HCT116 (cell line): ENCODE data around the gene TNFRSF1A. TPM values are rescaled to one million over a fixed set of nuclear protein-coding genes. Genes with fewer than 3 reads are reported as not detected.

Experiments
- ATAC-seq: fragments of 200-7000 bp; cut with Tn5 transposase; 2 replicates; pipeline ENCODE4 v1.9.1; 2020; ENCODE audit warnings: mild to moderate bottlenecking, moderate library complexity
- BruUV-seq: library from RNA; stranded (reverse); fragments of 400-500 nt; replicated peaks from 2 replicates; lab custom pipeline; 2021; lab: Mats Ljungman, UMichigan
- CTCF ChIA-PET: fragments of 300-600 bp; sonication (Branson Sonifier 250); formaldehyde crosslinking; loops from one replicate; lab custom pipeline; 2021; ENCODE audit warnings: antibody characterized with exemption; lab: Charles Lee
- POLR2A ChIA-PET: fragments of 300-600, 350-600 bp; sonication (Branson Sonifier 250); formaldehyde crosslinking; loops from one replicate; lab custom pipeline; 2021; ENCODE audit warnings: antibody characterized with exemption; lab: Charles Lee
- RAD21 ChIA-PET, 2 experiments: fragments of 300-600 bp; sonication (Branson Sonifier 250); formaldehyde crosslinking; loops; one replicate each; lab custom pipeline; 2023; ENCODE audit warnings: low total read pairs in 2 of 2; ENCODE audit not compliant: uncharacterized antibody in 2 of 2, unreplicated experiment in 2 of 2, low non-redundant PET in 1 of 2; lab: Charles Lee
- DNase-seq: peaks from one replicate; pipeline ENCODE4 v3.0.0-alpha.2; 2010; ENCODE audit warnings: low read depth, low spot score
- H2AFZ ChIP-seq: fragments of 200-600 bp; shearing (Covaris generic), sonication (generic); 2 replicates; pipeline ENCODE4 v1.6.1; 2017; ENCODE audit warnings: low read depth, mixed run types, mixed read lengths, antibody characterized with exemption, low read length; ENCODE audit not compliant: poor library complexity, severe bottlenecking
- H3K27ac ChIP-seq: 2 replicates; pipeline ENCODE4 v1.5.1; 2012; ENCODE audit warnings: low read depth, low read length
- H3K27me3 ChIP-seq: fragments of 200-600 bp; sonication (generic); 2 replicates; pipeline ENCODE4 v1.6.1; 2016; ENCODE audit warnings: mixed run types, low read length, mixed read lengths; ENCODE audit not compliant: insufficient read depth
- H3K36me3 ChIP-seq, 2 experiments: fragments of 200-500 bp in 1 of 2; fragments of 200-600 bp in 1 of 2; sonication (Bioruptor generic) in 1 of 2; sonication (generic) in 1 of 2; 2 replicates each; pipeline versions ENCODE4 v1.5.1 to v1.6.1; 2014 to 2016; ENCODE audit warnings: low read length in 2 of 2, inconsistent platforms in 1 of 2, mixed read lengths in 1 of 2, mixed run types in 1 of 2; ENCODE audit not compliant: insufficient read depth in 2 of 2, control insufficient read depth in 1 of 2
- H3K4me1 ChIP-seq, 2 experiments: fragments of 200-600 bp in 1 of 2; sonication (generic) in 1 of 2; 2 replicates each; pipeline versions ENCODE4 v1.5.1 to v1.6.1; 2012 to 2017; ENCODE audit warnings: low read length in 2 of 2, inconsistent platforms in 1 of 2, mild to moderate bottlenecking in 1 of 2, mixed read lengths in 1 of 2, mixed run types in 1 of 2, moderate library complexity in 1 of 2; ENCODE audit not compliant: insufficient read depth in 2 of 2, control insufficient read depth in 1 of 2
- H3K4me2 ChIP-seq: fragments of 200-600 bp; sonication (generic); 2 replicates; pipeline ENCODE4 v1.6.1; 2017; ENCODE audit warnings: mixed run types, low read length, mixed read lengths
- H3K4me3 ChIP-seq, 2 experiments: fragments of 200-600 bp in 1 of 2; sonication (generic) in 1 of 2; replicated peaks in 1 of 2; 2 replicates each; pipeline ENCODE4 v1.5.1; 2011 to 2016; ENCODE audit warnings: low read length in 2 of 2, control low read depth in 1 of 2, low read depth in 1 of 2, mild to moderate bottlenecking in 1 of 2, mixed read lengths in 1 of 2, mixed run types in 1 of 2
- H3K79me2 ChIP-seq: fragments of 200-600 bp; sonication (generic); 2 replicates; pipeline ENCODE4 v1.6.1; 2017; ENCODE audit warnings: mild to moderate bottlenecking, mixed run types, low read length, moderate library complexity, mixed read lengths; ENCODE audit not compliant: insufficient read depth
- H3K9ac ChIP-seq: fragments of 200-600 bp; sonication (generic); 2 replicates; pipeline ENCODE4 v1.6.1; 2016; ENCODE audit warnings: low read length, mixed read lengths
- H3K9me2 ChIP-seq: fragments of 200-600 bp; sonication (generic), shearing (Covaris generic); 2 replicates; pipeline ENCODE4 v1.6.1; 2017; ENCODE audit warnings: mixed run types, mild to moderate bottlenecking, moderate library complexity; ENCODE audit not compliant: insufficient read depth
- H3K9me3 ChIP-seq, 2 experiments: fragments of 200-500 bp in 1 of 2; fragments of 200-600 bp in 1 of 2; sonication (Bioruptor generic) in 1 of 2; sonication (generic) in 1 of 2; 2 replicates each; pipeline ENCODE4 v1.6.1; 2014 to 2017; ENCODE audit warnings: low read length in 2 of 2, mixed read lengths in 2 of 2, inconsistent platforms in 1 of 2, low read depth in 1 of 2, mild to moderate bottlenecking in 1 of 2, mixed run types in 1 of 2, moderate library complexity in 1 of 2; ENCODE audit not compliant: control insufficient read depth in 1 of 2, insufficient read depth in 1 of 2
- H4K20me1 ChIP-seq: fragments of 200-600 bp; sonication (generic), shearing (Covaris generic); 2 replicates; pipeline ENCODE4 v1.6.1; 2017; ENCODE audit warnings: mixed run types, mild to moderate bottlenecking, moderate library complexity; ENCODE audit not compliant: insufficient read depth
- ATF3 ChIP-seq: IDR thresholded peaks from 2 replicates; pipeline ENCODE4 v1.6.1; 2012
- CBX3 ChIP-seq: IDR thresholded peaks from 2 replicates; pipeline ENCODE4 v1.6.1; 2012; ENCODE audit warnings: low read depth
- CEBPB ChIP-seq: IDR thresholded peaks from 2 replicates; pipeline ENCODE4 v1.6.1; 2012; ENCODE audit warnings: low read depth
- EGR1 ChIP-seq: IDR thresholded peaks from 2 replicates; pipeline ENCODE4 v1.6.1; 2012; ENCODE audit warnings: low read depth
- EZH2 ChIP-seq: fragments of 200-600 bp; sonication (generic); IDR thresholded peaks from 2 replicates; pipeline ENCODE4 v1.6.1; 2017; ENCODE audit warnings: antibody characterized with exemption, mixed run types
- FOSL1 ChIP-seq: IDR thresholded peaks from 2 replicates; pipeline ENCODE4 v1.6.1; 2012; ENCODE audit warnings: low read depth
- POLR2A ChIP-seq: IDR thresholded peaks from 2 replicates; pipeline ENCODE4 v1.7.0; 2011; ENCODE audit warnings: borderline replicate concordance; ENCODE audit not compliant: insufficient read depth, insufficient read length; ENCODE audit errors: extremely low read depth
- POLR2AphosphoS5 ChIP-seq: IDR thresholded peaks from 2 replicates; pipeline ENCODE4 v1.6.1; 2011; ENCODE audit warnings: mild to moderate bottlenecking, low read depth, low read length, moderate library complexity
- SP1 ChIP-seq: IDR thresholded peaks from 2 replicates; pipeline ENCODE4 v1.6.1; 2012; ENCODE audit warnings: low read depth
- SRF ChIP-seq: IDR thresholded peaks from 2 replicates; pipeline ENCODE4 v1.6.1; 2012; ENCODE audit warnings: low read depth
- TCF7L2 ChIP-seq: IDR thresholded peaks from 2 replicates; pipeline ENCODE4 v1.7.0; 2011; ENCODE audit warnings: borderline replicate concordance, inconsistent platforms; ENCODE audit not compliant: insufficient read depth, insufficient read length; ENCODE audit errors: extremely low read depth
- ZBTB33 ChIP-seq: IDR thresholded peaks from 2 replicates; pipeline ENCODE4 v1.6.1; 2011; ENCODE audit warnings: mild to moderate bottlenecking, low read length, moderate library complexity; ENCODE audit not compliant: insufficient replicate concordance; ENCODE audit errors: extremely low read depth
- ZNF274 ChIP-seq: fragments of 200-500 bp; sonication (Bioruptor generic); IDR thresholded peaks from 2 replicates; pipeline ENCODE4 v1.6.1; 2014; ENCODE audit warnings: mild to moderate bottlenecking, low read depth, low read length, inconsistent platforms
- intact Hi-C: fragments of 100-400 bp; cut with micrococcal nuclease; formaldehyde crosslinking; loops from 2 replicates; pipeline ENCODE4 v1.10.0; 2022
- total RNA-seq: library from RNA; stranded (reverse); gene quantifications from one replicate; pipeline ENCODE4 v1.2.1, GENCODE V29; 2021; ENCODE audit not compliant: unreplicated experiment

Gene TNFRSF1A
- total RNA-seq, 1 experiment from 2014 or later = 129 TPM

GRCh38 chr12:6321905-6322304, 20.0 kb downstream of the TNFRSF1A start (continued):
- TF ChIP-seq ZBTB33 (no peak), POLR2AphosphoS5 (no peak), TCF7L2 (no peak), SRF (no peak), CBX3 (no peak), SP1 (no peak)
- TF ChIP-seq, all 23 proteins: peak for 0

- ChIA-PET POLR2A (interaction anchor here (1.0 kb wide), 1 partner anchor 151 kb away, joined by 3 read pairs; the partner anchor contains the start of gene VAMP1), CTCF (no interaction called here), RAD21 (no interaction called here)
- Histone ChIP-seq H3K4me1 (peaks cover 12 to 19% of the 10 kb centered on the region in 2 experiments), H3K9me2 (no peaks in the 10 kb centered on the region), H4K20me1 (no peaks in the 10 kb centered on the region), H3K9me3 (no peaks in the 10 kb centered on the region), H3K27me3 (no peaks in the 10 kb centered on the region), H3K27ac (no peak overlapping the region), H3K79me2 (no peaks in the 10 kb centered on the region), H3K4me3 (no peak overlapping the region), H3K4me2 (no peak overlapping the region), H3K36me3 (peaks cover 0 to 12% of the 10 kb centered on the region in 2 experiments; a peak in 2 of 4 replicates), H2AFZ (no peak overlapping the region), H3K9ac (no peak overlapping the region)
- TSS peak; percentile 13 for BruUV-seq
- intact Hi-C loops = no loop called here
- TF ChIP-seq ZBTB33 (no peak), CEBPB (no peak), EGR1 (no peak), EZH2 (no peak), FOSL1 (no peak), POLR2A (no peak), ATF3 (no peak), POLR2AphosphoS5 (no peak), ZNF274 (no peak), CBX3 (no peak)
- no peak for DNase-seq
- no peak for ATAC-seq
Measured at GRCh38 chr12:6319446-6319845, 22.4 kb downstream of the TNFRSF1A start.
